ENCODE data around the gene TBX2.

- TF ChIP-seq MAFK (IDR thresholded peaks at IDR 0.05; ENCODE audit: low read depth, low read length), result no peak
- no peak for TF ChIP-seq ELK1 (IDR thresholded peaks at IDR 0.05; ENCODE audit: borderline replicate concordance, low read depth, low read length)
- no peak for TF ChIP-seq CTCF (conservative IDR thresholded peaks at IDR 0.05; ENCODE audit: low read depth, low read length)
- no peak for TF ChIP-seq POLR2A (IDR thresholded peaks at IDR 0.05; ENCODE audit: low read depth, low read length)
- no peak for TF ChIP-seq USF2 (IDR thresholded peaks at IDR 0.05; ENCODE audit: low read depth, low read length)
- no peak for TF ChIP-seq SMC3 (IDR thresholded peaks at IDR 0.05; ENCODE audit: low read depth, low read length)
- TF ChIP-seq RAD21 (IDR thresholded peaks at IDR 0.05; ENCODE audit: low read length), result no peak
- no peak for TF ChIP-seq MXI1 (IDR thresholded peaks at IDR 0.05; ENCODE audit: borderline replicate concordance, low read depth, low read length)
- no peak for TF ChIP-seq RFX5 (IDR thresholded peaks at IDR 0.05; ENCODE audit: low read depth, low read length)
- no peak for TF ChIP-seq BHLHE40 (IDR thresholded peaks at IDR 0.05; ENCODE audit: low read depth, low read length)
Observed at GRCh38 chr17:61380836-61381525, 18.7 kb upstream of the TBX2 start.
